EL (cell line): ENCODE measurements around the gene ENOX1.
A peak's percentile ranks its signal among the peaks of the same experiment; 100 is the strongest.

Source experiments
- DNase-seq: peaks from one replicate; pipeline ENCODE4 v3.0.0-alpha.2; 2016

ENOX1 gene

GRCh38 chr13:43529796-43530195 lies 257.0 kb downstream of the ENOX1 start:
- DNase-seq = no peak

GRCh38 chr13:43528992-43529391 lies 257.8 kb downstream of the ENOX1 start:
- DNase-seq = no peak

GRCh38 chr13:43522788-43523187 lies 264.0 kb downstream of the ENOX1 start:
- peak; percentile 38 for DNase-seq

DNA sequence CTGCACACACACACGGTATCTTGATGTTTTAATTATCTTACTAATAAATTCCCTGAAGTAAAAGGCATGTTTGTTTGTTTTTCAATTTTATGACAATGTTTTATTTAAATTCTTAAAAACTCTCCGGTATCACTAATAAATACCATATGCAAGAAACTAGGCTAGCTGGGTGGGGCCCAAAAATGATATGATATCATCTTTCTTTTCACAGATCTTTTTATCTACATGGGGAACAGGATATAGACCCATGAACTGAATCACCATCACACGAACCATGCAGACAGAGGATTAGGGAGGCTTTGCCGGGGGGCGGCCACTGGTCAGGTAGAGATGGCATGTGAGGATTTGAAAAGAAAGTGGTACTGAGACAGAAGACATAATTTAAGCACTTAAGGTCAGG lies 266.4 kb downstream of the ENOX1 start:
- DNase-seq = peak; percentile 12

GRCh38 chr13:43518833-43519232 lies 267.9 kb downstream of the ENOX1 start:
- DNase-seq = no peak

DNA sequence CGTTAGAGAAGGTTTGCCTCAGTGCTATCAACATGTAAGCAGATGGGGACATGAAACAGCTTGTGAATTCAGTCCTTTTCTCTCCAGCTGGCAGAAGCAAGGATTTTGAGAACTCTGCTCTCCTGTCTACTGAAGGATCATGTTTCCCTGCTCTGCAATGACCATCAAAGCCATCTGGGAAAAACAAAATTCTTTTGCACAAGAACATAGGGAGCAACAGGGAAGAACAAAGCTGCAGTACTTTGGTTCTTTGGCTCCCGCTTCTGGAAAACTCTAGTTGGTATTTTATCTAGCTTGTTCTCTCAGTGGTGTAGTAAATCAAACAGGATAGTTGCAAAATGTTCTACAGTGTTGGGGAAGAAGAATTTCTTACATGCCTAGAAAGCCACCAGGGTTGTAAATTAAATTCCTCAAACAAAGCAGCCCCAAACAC lies 270.4 kb downstream of the ENOX1 start:
- peak; percentile 24 for DNase-seq

- DNase-seq = no peak
These were observed 271.2 kb downstream of the ENOX1 start for GRCh38 chr13:43515531-43515930.

- DNase-seq = no peak
These were observed 272.5 kb downstream of the ENOX1 start for GRCh38 chr13:43514311-43514710.

DNA sequence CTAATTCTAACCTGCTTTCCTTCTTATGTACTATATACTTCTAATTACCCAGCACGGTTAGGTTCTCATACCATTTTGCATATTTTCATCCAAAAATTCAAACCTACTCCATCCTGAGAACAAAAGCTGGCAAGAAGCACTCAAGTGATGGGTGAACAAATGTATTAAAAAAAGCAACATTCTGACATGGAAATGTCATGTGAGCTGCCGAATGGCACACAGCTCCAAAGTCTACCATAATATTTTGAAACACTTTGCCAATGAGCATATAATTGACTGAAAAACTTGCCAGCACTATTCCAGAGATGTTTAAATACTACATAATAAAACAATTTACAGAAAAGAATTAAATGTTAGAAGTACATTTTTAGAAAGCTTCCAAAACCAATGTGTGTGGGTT lies 274.6 kb downstream of the ENOX1 start:
- no peak for DNase-seq

DNA sequence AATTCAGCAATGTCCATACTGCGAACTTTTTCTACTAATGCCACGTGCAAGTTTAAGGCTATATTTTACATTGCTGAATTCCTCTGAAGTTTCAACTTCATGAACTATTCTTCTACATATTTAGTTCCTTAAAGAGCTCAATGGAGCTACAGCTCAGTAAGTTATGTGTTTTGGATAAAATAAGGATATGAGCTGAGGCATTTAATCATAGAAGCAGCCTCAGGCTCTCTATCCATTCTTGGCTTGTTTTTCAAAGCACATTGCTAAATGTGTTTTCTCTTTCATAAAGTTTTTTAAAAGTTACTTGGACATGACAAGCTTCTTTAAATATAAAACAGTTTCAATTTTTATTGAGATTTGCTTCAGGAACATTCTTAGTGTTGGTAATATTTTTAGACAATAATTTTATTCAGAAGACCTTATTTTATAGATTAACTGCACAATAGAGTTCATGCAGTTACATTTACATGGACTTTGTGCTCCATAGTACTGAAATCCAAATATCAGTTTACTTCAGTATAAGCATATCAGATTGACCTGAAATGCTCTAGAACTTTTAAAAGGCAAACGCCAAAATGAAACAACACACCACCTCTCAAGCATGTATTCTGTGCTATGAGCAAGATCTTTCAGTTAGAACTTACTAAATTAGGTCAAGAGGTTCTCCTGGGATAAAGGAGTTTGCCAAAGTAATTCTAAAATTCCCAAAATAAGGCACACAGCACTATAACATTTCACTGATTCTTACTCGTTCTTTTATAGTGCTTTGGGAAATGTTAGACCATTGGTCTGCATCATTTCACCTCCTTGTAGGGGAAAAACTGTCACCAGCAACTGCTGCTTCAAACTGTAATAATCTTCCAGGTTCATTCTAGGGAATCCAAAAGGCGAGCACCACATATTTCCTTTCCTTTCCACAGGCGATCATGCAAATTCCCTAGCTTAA lies 275.5 kb downstream of the ENOX1 start:
- DNase-seq = no peak

DNA sequence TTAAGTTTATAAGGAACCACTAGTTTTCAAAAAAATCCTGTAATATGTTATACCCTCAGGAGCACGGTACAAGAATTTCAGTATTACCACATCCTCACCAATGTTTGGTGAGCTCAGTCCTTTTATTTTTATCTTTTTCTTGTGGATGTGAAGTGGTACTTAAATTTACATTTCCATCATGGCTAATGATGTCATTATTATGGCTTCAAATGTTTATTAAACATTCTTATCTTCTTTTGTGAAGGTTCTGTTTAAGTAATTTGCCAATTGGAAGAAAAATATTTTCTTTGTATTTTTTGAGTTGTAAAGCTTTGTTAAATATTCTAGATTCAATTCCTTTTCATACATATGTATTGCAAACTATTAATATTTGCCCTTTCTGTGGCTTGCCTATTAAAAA lies 291.0 kb downstream of the ENOX1 start:
- DNase-seq = no peak

- no peak for DNase-seq
These were observed 292.6 kb downstream of the ENOX1 start for GRCh38 chr13:43494206-43494605.

GRCh38 chr13:43493496-43494000 lies 293.2 kb downstream of the ENOX1 start:
- DNase-seq = no peak

DNA sequence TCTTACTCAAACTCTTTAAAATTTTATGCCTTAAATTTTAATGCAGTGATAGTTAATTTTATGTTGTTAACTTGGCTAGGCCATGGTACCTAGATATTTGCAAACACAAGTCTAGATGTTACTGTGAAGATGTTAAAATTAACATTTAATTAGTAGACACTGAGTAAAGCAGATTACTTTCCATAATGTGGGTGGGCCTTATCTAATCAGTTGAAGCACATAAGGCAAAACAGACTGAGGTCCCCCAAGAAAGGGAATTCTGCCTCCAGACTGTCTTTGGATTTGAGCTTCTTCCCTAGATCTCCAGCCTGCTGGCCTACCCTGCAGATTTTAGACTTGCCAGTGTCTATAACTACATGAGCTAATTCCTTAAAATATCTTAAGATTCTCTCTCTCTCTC lies 294.0 kb downstream of the ENOX1 start:
- no peak for DNase-seq

DNA sequence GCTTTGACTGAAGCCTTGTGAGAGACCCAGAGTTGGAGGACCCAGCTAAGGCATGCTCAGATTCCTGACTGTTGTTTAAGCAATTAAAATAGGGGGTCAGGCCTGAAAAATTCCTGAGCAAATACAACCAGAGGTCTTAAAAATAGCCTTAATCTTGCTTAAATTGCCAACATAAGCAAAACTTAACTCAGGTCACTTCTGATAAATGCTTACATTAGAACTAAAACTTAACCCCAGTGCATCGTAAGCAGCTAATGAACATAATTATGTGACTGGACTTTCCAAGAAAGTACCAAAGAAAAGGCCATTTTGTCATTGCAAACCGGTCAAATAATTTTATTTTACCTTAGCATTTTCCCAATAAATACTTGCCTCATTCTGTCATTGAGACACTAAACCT lies 294.5 kb downstream of the ENOX1 start:
- DNase-seq = no peak

DNA sequence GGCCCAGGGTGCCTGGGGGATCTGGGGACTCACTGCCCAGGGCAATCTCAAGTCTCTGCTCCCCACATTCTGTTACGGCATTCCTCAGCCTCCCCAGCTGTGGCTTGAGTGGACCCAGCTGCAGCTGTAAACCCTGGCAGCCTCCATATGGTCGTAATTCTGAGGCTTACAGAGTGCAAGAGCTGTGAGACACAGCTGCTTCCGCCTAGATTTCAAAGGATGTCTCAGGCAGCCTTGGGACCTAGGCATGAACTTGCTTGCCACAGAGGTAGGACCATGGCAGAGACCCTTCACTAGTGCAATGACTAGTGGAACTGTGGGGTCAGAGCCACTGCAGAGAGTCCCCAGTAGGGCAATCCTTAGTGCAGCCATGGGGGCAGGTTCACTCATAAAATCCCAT lies 297.5 kb downstream of the ENOX1 start:
- DNase-seq = no peak

DNA sequence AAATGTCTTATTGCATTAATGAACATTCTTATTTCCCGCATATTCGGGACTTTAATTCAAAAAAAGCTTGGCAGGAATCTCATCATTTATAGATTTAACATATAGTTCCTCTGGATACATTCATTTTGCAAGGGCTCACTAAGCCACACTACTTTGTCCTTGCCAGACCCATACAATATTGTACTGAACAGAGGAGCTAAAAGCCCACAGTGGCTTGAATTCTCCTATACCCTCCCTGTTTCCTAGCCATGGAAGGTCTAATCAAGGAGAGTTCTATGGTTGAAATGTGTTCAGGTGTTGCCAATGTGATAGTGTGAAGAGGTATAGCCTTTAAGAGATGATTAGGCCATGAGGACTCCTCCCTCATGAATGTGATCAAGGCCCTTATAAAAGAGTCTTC lies 298.9 kb downstream of the ENOX1 start:
- DNase-seq = no peak

DNA sequence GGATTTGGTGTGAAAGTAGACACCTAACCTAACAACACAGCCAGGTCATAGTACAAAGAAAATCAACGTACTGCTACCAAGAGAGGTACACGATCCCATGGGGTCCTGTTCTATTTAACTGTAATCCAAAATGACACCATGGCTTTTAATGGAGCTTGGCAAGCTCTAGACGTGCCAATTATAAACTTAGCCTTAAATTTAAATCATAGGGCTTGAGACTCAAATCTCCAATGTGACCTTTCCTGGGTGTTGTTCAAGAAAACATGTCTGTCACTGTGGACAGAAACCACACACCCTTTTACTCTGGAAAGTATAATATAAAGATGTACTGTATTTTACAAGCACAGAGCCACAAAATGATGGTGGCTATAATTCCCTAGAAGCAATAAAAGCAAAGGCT lies 299.3 kb downstream of the ENOX1 start:
- DNase-seq = no peak

DNA sequence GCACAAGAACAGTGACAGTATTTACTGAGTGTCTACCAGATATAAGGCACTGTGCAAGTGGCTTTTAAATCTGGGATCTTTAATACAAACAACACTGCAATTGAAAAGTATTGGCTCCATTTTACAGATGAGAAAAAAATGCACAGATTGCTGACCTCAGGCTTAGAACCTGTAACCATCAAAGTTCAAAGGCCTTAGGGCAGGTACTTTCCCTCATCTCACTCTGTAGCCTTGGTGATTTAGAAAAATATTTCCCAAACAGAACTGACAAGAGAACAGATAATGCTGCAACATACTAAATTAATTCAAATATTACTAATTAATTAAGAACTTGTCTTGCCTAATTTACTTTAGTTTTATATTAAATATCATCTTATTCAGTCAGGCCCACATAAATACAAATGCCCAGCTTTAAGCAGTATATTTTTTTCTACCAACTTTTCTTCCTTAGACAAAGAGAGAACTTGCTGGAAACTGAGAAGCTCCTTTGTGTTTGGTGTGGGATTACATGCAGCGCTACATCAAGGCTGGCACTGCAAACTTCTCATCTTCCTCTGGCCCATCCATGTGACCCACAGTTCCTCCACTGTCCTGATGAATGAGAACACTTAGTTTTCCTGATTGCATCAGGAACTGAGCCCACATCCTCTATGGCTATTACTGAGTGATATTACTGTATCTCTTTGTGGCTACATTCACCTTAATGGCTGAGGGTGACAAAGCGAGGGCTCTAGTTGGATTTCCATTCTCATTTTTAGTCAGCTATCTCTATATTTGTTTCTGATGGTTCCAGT lies 302.1 kb downstream of the ENOX1 start:
- DNase-seq = no peak

DNA sequence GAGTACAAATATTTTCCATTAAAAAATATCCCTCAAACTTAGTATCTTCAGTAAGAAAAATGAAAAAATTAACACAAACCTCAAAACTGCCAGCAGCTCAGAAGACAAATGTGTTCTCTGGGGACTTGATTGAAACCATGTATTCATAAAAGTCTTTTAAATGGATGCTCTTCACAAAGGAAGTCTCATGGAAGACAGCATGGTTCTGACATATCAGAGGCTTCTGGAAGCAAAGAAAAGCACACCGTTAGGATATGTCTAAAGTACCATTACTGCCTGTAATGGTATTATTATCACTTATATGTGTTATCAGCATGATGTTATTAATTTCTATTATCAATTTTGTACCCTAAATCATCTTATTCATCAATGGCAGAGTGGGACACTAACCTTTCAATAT lies 302.8 kb downstream of the ENOX1 start:
- no peak for DNase-seq

DNA sequence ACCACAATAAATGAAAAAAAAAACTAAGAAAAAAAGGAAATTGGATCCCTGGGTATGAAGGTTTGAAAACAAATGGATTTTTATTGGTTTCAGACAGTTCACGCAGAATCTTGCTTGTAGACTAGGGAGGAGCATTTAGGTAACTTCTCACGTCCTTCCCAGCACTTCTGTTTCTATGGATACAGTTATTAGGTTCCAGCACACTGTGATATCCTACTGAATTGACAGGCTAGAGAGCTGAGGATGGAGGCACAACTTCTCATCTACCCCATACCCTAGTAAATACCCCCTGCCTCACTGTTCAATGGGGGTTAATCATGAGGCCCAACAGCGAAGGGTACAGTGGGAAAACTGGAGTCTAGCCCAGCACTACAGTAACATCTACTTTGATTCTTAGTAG lies 304.1 kb downstream of the ENOX1 start:
- no peak for DNase-seq

DNA sequence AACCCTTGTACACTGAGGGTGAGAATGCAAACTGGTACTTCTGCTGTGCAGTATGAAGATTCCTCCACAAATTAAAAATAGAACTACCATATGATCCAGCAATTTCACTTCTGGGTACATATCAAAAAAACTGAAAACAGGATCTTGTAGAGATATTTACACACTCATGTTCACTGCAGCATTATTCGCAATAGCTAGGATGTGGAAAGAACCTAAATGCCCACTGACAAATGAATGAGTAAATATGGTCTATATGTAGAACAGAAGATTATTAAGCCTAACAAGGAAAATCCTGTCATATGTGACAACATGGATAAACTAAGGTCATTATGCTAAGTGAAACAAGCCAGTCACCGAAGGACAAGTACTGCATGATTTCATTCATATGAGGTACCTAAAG lies 304.7 kb downstream of the ENOX1 start:
- DNase-seq = no peak

DNA sequence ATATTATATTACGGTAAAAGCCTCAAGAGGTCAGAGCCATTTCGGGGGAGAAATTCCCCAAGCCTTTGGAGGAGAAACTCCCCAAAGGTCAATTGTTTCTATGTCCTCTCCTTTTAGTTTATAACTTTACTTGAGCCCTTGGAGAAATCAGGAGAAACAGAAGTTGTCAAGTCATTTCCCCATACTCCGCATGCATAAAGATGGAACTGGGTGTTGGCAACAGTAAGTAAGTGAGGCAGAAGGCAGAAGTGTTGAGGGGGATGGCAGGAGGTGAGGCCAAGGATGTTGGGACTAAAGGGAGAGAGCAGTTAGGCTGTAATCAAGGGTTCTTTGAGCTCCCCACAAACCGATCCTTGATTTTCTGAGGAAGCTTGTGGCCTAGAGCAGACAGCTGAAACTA lies 307.9 kb downstream of the ENOX1 start:
- no peak for DNase-seq

DNA sequence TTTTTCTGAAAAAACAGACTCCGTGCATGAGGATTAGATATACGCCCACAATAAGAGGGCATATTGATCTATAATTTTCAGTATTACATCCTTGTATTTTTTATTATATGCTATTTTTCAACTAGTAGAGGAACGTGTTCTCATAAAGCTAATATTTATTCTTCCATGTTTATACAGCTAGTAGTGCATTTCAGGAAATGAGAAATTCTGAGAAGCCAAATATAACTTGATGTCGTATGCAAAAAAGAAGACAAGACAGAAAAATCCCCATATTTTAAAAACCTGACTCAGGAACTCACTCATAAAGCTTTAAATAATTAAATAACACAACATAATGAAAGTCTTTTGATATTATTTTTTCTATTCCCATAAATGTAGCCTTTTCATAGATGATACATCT lies 308.6 kb downstream of the ENOX1 start:
- DNase-seq = no peak
